Measurements from ENCODE around the gene YPEL3. TPM values are rescaled to one million over a fixed set of nuclear protein-coding genes. Genes with fewer than 3 reads are reported as not detected.

The YPEL3 gene
- polyA plus RNA-seq, 1 donor from 2014 or later: 76.9 TPM

GRCh38 chr16:30086291-30087140 lies 9.5 kb downstream of the YPEL3 start (continued):
- TF ChIP-seq RAD21 (conservative IDR thresholded peaks at IDR 0.05) (no peak), TAF1 (IDR thresholded peaks at IDR 0.05; ENCODE audit: low read depth) (no peak)

- no peak for TF ChIP-seq REST (IDR thresholded peaks at IDR 0.05; ENCODE audit: borderline replicate concordance)
- TF ChIP-seq TAF1 (IDR thresholded peaks at IDR 0.05; ENCODE audit: low read depth): no peak
- no peak for TF ChIP-seq CTCF (IDR thresholded peaks at IDR 0.05; ENCODE audit: poor library complexity, severe bottlenecking)
- no peak for TF ChIP-seq RAD21 (conservative IDR thresholded peaks at IDR 0.05)
- TF ChIP-seq EZH2 (IDR thresholded peaks at IDR 0.05; ENCODE audit: borderline replicate concordance, insufficient read depth, low read length, poor library complexity, severe bottlenecking): no peak
- TF ChIP-seq MXI1 (conservative IDR thresholded peaks at IDR 0.05; ENCODE audit: poor library complexity, severe bottlenecking): no peak
- no peak for TF ChIP-seq EP300 (conservative IDR thresholded peaks at IDR 0.05; ENCODE audit: poor library complexity, severe bottlenecking)
- TF ChIP-seq SMC3 (conservative IDR thresholded peaks at IDR 0.05; ENCODE audit: poor library complexity): no peak
- no peak for TF ChIP-seq POLR2AphosphoS5 (IDR thresholded peaks at IDR 0.05)
- H3K9me3 ChIP-seq (ENCODE audit: low read length): no peaks in the 10 kb centered on the region
- no peaks in the 10 kb centered on the region for H3K27me3 ChIP-seq (ENCODE audit: insufficient read depth, low read depth, low read length)
- no peak overlapping the region for H3K9ac ChIP-seq (ENCODE audit: low read length)
- no peak overlapping the region for H3K4me3 ChIP-seq (ENCODE audit: low read length)
- no peaks in the 10 kb centered on the region for H3K79me2 ChIP-seq (replicated peaks; ENCODE audit: insufficient read depth, low read length)
- H3K27ac ChIP-seq (ENCODE audit: low read length): no peak overlapping the region
- no peak overlapping the region for H3K4me2 ChIP-seq (ENCODE audit: low read length)
- peaks cover 5% of the 10 kb centered on the region for H3K36me3 ChIP-seq (ENCODE audit: insufficient read depth, low read length)
- no peaks in the 10 kb centered on the region for H4K20me1 ChIP-seq (ENCODE audit: insufficient read depth)
- no peaks in the 10 kb centered on the region for H3K9me2 ChIP-seq (ENCODE audit: insufficient read depth, low read length)
- no peaks in the 10 kb centered on the region for H3F3A ChIP-seq (ENCODE audit: insufficient read depth, low read length, poor library complexity, severe bottlenecking)
- H2AFZ ChIP-seq (ENCODE audit: low read depth, low read length): no peak overlapping the region
Observed at GRCh38 chr16:30085820-30086219, 10.2 kb downstream of the YPEL3 start.

GRCh38 chr16:30085247-30085646 lies 10.8 kb downstream of the YPEL3 start:
- H3K9me3 ChIP-seq (ENCODE audit: low read length): no peaks in the 10 kb centered on the region
- no peak overlapping the region for H3K27ac ChIP-seq (ENCODE audit: low read length)
- no peak overlapping the region for H3K9ac ChIP-seq (ENCODE audit: low read length)
- H3K4me2 ChIP-seq (ENCODE audit: low read length): no peak overlapping the region
- no peak overlapping the region for H3K4me3 ChIP-seq (ENCODE audit: low read length)
- H2AFZ ChIP-seq (ENCODE audit: low read depth, low read length): no peak overlapping the region
- H4K20me1 ChIP-seq (ENCODE audit: insufficient read depth): no peaks in the 10 kb centered on the region
- TF ChIP-seq RAD21 (conservative IDR thresholded peaks at IDR 0.05) (no peak), REST (IDR thresholded peaks at IDR 0.05; ENCODE audit: borderline replicate concordance) (no peak), POLR2AphosphoS5 (IDR thresholded peaks at IDR 0.05) (no peak), EZH2 (IDR thresholded peaks at IDR 0.05; ENCODE audit: borderline replicate concordance, insufficient read depth, low read length, poor library complexity, severe bottlenecking) (no peak), TAF1 (IDR thresholded peaks at IDR 0.05; ENCODE audit: low read depth) (no peak), MXI1 (conservative IDR thresholded peaks at IDR 0.05; ENCODE audit: poor library complexity, severe bottlenecking) (no peak), CTCF (IDR thresholded peaks at IDR 0.05; ENCODE audit: poor library complexity, severe bottlenecking) (no peak), EP300 (conservative IDR thresholded peaks at IDR 0.05; ENCODE audit: poor library complexity, severe bottlenecking) (no peak), SMC3 (conservative IDR thresholded peaks at IDR 0.05; ENCODE audit: poor library complexity) (no peak)
- no peaks in the 10 kb centered on the region for H3K27me3 ChIP-seq (ENCODE audit: insufficient read depth, low read depth, low read length)
- no peaks in the 10 kb centered on the region for H3K9me2 ChIP-seq (ENCODE audit: insufficient read depth, low read length)
- no peaks in the 10 kb centered on the region for H3F3A ChIP-seq (ENCODE audit: insufficient read depth, low read length, poor library complexity, severe bottlenecking)
- H3K36me3 ChIP-seq (ENCODE audit: insufficient read depth, low read length): peaks cover 5% of the 10 kb centered on the region
- H3K79me2 ChIP-seq (replicated peaks; ENCODE audit: insufficient read depth, low read length): no peaks in the 10 kb centered on the region

Data from neural cell (in vitro differentiated cells).